ENCODE measurements around the gene KPNA3. TPM values are rescaled to one million over a fixed set of nuclear protein-coding genes. Genes with fewer than 3 reads are reported as not detected.

The KPNA3 gene
- total and polyA plus RNA-seq, 4 donors, result 16.2 to 41.6 (median 24.1) TPM

- no peak overlapping the region for H3K9ac ChIP-seq (ENCODE audit: insufficient read depth in 1 of 2, low read length in 2 of 2)
- DNase-seq, result no peak
- H3K36me3 ChIP-seq (ENCODE audit: control insufficient read depth in 4 of 4, insufficient read depth in 4 of 4, low read length in 4 of 4), result peaks cover 0 to 8% (median 4%) of the 10 kb centered on the region in 4 donors
- no peak for TF ChIP-seq CTCF (IDR thresholded peaks at IDR 0.05; ENCODE audit: control extremely low read depth, extremely low read depth)
- no peaks in the 10 kb centered on the region for H3K4me1 ChIP-seq (ENCODE audit: control insufficient read depth in 5 of 5, insufficient read depth in 5 of 5, low read length in 5 of 5)
- 94 to 96% methylated on average over 6 of the region's 6 CpGs for WGBS, 2 donors
- H3K27ac ChIP-seq (ENCODE audit: low read depth in 1 of 2, low read length in 1 of 2), result no peak overlapping the region
- ATAC-seq (ENCODE audit: insufficient read depth, low FRiP score), result no peak
- no peak overlapping the region for H3K4me3 ChIP-seq
- no peaks in the 10 kb centered on the region for H3K27me3 ChIP-seq (ENCODE audit: control insufficient read depth in 3 of 3, insufficient read depth in 3 of 3, low read length in 2 of 3)
- H3K9me3 ChIP-seq (ENCODE audit: control insufficient read depth in 4 of 4, insufficient read depth in 3 of 4, low read length in 3 of 4), result no peaks in the 10 kb centered on the region
These were observed 115.7 kb downstream of the KPNA3 start for GRCh38 chr13:49676581-49677298.

- H3K4me1 ChIP-seq (ENCODE audit: control insufficient read depth in 5 of 5, insufficient read depth in 5 of 5, low read length in 5 of 5), result peaks cover 0 to 7% (median 0%) of the 10 kb centered on the region in 5 donors
- no peak for DNase-seq
- no peaks in the 10 kb centered on the region for H3K27me3 ChIP-seq (ENCODE audit: control insufficient read depth in 3 of 3, insufficient read depth in 3 of 3, low read length in 2 of 3)
- H3K36me3 ChIP-seq (ENCODE audit: control insufficient read depth in 4 of 4, insufficient read depth in 4 of 4, low read length in 4 of 4), result peaks cover 3 to 17% (median 6%) of the 10 kb centered on the region in 4 donors
- no peaks in the 10 kb centered on the region for H3K9me3 ChIP-seq (ENCODE audit: control insufficient read depth in 4 of 4, insufficient read depth in 3 of 4, low read length in 3 of 4)
- no peak overlapping the region for H3K27ac ChIP-seq (ENCODE audit: low read depth in 1 of 2, low read length in 1 of 2)
- WGBS, 2 donors, result 69 to 71% methylated on average over 5 of the region's 5 CpGs
- TF ChIP-seq CTCF (IDR thresholded peaks at IDR 0.05; ENCODE audit: control extremely low read depth, extremely low read depth), result no peak
- H3K4me3 ChIP-seq, result no peak overlapping the region
- ATAC-seq (ENCODE audit: insufficient read depth, low FRiP score), result no peak
- no peak overlapping the region for H3K9ac ChIP-seq (ENCODE audit: insufficient read depth in 1 of 2, low read length in 2 of 2)
These were observed 121.7 kb downstream of the KPNA3 start for GRCh38 chr13:49670828-49671227.

- no peak overlapping the region for H3K4me3 ChIP-seq
These were observed 122.7 kb downstream of the KPNA3 start for GRCh38 chr13:49669735-49670309.

More at GRCh38 chr13:49669735-49670309, 122.7 kb downstream of the KPNA3 start:
- TF ChIP-seq CTCF (IDR thresholded peaks at IDR 0.05; ENCODE audit: control extremely low read depth, extremely low read depth), result peak; percentile 86
- ATAC-seq (ENCODE audit: insufficient read depth, low FRiP score) (peak; percentile 85), DNase-seq (peak; percentile 63 to 87 (median 82))
- Histone ChIP-seq H3K36me3 (ENCODE audit: control insufficient read depth in 4 of 4, insufficient read depth in 4 of 4, low read length in 4 of 4) (peaks cover 1 to 19% (median 6%) of the 10 kb centered on the region in 4 donors), H3K9me3 (ENCODE audit: control insufficient read depth in 4 of 4, insufficient read depth in 3 of 4, low read length in 3 of 4) (no peaks in the 10 kb centered on the region), H3K27ac (ENCODE audit: low read depth in 1 of 2, low read length in 1 of 2) (no peak overlapping the region), H3K4me1 (ENCODE audit: control insufficient read depth in 5 of 5, insufficient read depth in 5 of 5, low read length in 5 of 5) (peaks cover 0 to 7% (median 0%) of the 10 kb centered on the region in 5 donors), H3K9ac (ENCODE audit: insufficient read depth in 1 of 2, low read length in 2 of 2) (no peak overlapping the region), H3K27me3 (ENCODE audit: control insufficient read depth in 3 of 3, insufficient read depth in 3 of 3, low read length in 2 of 3) (no peaks in the 10 kb centered on the region)
- WGBS, 2 donors, result 40 to 70% methylated on average over 5 of the region's 5 CpGs

All from lung (tissue), 12 donors.